LNCAP (cell line): ENCODE data around the gene CACHD1.
A peak's percentile ranks its signal among the peaks of the same experiment; 100 is the strongest.

Source experiments
- CTCF ChIP-seq: fragments of 450-650 bp; IDR thresholded peaks from 2 replicates; pipeline ENCODE4 v1.5.1; 2017; ENCODE audit warnings: mild to moderate bottlenecking

CACHD1 gene

GRCh38 chr1:64655861-64656260 lies 185.9 kb downstream of the CACHD1 start:
- TF ChIP-seq CTCF, result no peak

- no peak for TF ChIP-seq CTCF
Measured at GRCh38 chr1:64659478-64660138, 189.7 kb downstream of the CACHD1 start.

- no peak for TF ChIP-seq CTCF
Measured at GRCh38 chr1:64663668-64664067, 193.7 kb downstream of the CACHD1 start.

- TF ChIP-seq CTCF, result no peak
Measured at GRCh38 chr1:64664299-64664698, 194.4 kb downstream of the CACHD1 start.

- no peak for TF ChIP-seq CTCF
Measured at GRCh38 chr1:64669098-64669675, 199.3 kb downstream of the CACHD1 start.

GRCh38 chr1:64675718-64676345 lies 205.9 kb downstream of the CACHD1 start:
- peak; percentile 56; the same call in 1 of the 2 replicates for TF ChIP-seq CTCF

- TF ChIP-seq CTCF, result no peak
Measured at GRCh38 chr1:64676386-64676785, 206.5 kb downstream of the CACHD1 start.
